ENCODE results near the gene PIGBOS1.
"Not testable (repeated sequence)": the region's sequence is repeated elsewhere in the genome, so short reads cannot be mapped to it uniquely, and the experiment has no call there.

PIGBOS1 gene

GRCh38 chr15:55318588-55319494 lies at the start of gene PIGBOS1, which contains the start of gene PIGB:
PIGBOS1 (minus strand) TSS chr15:55319123; CDS start chr15:55317792, 1,331 bp downstream.
PIGB (plus strand) TSS chr15:55319222; CDS start chr15:55319251, 29 bp downstream.
- peak; percentile 69 for DNase-seq (ENCODE audit: low read depth)

- DNase-seq (ENCODE audit: low read depth): no peak
These were observed 48.1 kb upstream of the PIGBOS1 start for GRCh38 chr15:55366981-55367380.

DNA sequence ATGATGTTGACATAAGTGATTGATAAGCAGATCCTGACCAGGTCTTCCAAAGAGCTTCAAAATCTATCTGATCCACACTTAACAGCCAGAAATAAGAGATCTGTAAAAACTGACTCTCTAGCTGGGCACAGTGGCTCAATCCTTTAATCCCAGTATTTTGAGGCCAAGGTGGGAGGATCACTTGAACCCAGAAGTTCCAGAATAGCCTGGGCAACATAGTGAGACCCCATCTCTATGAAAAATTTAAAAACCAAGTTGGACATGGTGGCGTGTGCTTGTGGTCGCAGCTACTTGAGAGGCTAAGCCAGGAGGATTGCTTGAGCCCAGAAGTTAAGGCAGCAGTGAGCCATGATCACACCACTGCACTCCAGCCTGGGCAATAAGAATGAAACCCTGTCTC lies 43.7 kb upstream of the PIGBOS1 start:
- DNase-seq (ENCODE audit: low read depth): no peak

GRCh38 chr15:55361048-55361447 lies 42.1 kb upstream of the PIGBOS1 start:
- DNase-seq (ENCODE audit: low read depth): no peak

DNA sequence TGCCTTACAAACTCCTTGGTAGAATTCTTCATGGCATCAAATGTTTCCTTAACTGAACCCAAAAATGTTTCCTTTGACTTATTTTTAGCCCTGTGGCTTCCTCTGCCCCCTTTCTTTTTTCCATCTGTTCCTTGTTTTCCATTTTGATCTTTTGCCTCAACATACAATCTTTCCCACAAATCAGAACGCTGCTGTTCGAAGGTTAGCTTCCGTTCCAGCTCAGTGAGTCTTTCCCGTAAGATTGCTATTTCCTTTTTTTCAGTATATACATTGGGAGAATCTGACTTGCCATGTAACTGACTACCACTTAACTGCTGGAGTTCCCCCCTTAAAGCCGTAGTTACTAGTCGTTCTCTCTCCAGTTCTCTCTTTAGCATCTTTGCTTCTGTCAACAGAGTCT lies 41.3 kb upstream of the PIGBOS1 start:
- no peak for DNase-seq (ENCODE audit: low read depth)

DNA sequence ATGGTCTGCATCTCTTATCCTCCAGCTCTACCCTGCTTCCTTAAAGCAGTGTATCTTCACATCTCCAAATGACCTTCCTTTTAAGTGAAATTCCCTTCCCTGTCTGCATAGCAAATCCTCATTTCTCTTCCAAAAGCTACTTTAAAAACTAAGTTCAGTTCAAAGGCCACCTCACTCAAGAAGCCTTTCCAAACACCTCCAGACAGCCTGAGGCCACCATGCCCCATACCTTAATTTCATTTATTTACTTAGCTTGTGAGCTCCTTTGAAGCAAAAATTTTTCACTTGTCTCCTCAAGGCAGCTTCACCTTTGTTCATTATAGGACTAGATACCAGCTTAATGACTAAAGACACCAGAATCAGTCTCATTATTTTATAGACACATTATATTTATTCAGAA lies 39.5 kb upstream of the PIGBOS1 start:
- no peak for DNase-seq (ENCODE audit: low read depth)

GRCh38 chr15:55357774-55358173 lies 38.9 kb upstream of the PIGBOS1 start:
- DNase-seq (ENCODE audit: low read depth): no peak

DNA sequence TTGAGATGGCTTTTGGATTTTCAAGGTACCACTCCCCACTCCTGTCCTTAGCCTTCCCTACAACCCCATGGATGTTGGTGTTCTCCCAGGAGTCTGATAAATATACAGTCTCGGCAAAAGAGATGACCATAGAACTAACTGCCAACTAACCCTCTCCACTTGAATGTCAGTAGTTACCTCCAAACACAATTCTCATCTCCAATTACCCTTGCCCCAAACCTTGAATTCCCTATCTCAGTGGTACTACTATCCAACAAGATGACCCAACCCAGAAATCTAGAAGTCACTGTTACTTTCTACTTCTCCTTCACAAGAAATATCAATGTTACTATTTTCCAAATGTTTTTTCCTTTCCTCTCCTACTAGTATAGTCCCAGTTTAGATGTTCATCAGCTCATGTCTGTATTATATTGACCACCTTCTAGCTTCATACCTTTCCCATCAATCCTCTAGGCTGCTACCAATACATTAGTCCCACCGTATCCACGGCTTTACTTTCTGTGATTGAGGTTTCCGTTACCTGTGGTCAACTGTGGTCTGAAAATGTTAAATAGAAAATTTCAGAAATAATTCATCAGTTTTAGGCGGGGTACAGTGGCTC lies 38.2 kb upstream of the PIGBOS1 start:
- DNase-seq (ENCODE audit: low read depth): no peak

DNA sequence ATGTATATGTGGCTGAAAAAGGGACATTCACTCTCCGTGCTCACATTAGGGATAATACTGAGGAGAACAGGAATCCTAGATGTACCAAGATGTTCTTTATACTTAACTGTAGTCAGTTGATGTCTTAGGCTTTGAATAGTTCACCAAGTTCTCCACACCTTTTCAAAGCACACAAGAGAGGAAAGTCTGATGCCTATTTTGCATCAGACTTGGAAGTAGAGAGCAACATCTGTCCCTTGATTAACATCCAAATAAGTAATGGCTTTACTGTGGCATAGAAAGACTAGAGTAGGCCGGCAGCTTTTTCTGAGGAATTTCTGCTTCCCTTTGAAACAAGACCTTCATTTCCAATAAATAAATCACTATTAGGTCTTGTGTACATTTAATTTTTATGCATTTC lies 34.1 kb upstream of the PIGBOS1 start:
- DNase-seq (ENCODE audit: low read depth): no peak

DNA sequence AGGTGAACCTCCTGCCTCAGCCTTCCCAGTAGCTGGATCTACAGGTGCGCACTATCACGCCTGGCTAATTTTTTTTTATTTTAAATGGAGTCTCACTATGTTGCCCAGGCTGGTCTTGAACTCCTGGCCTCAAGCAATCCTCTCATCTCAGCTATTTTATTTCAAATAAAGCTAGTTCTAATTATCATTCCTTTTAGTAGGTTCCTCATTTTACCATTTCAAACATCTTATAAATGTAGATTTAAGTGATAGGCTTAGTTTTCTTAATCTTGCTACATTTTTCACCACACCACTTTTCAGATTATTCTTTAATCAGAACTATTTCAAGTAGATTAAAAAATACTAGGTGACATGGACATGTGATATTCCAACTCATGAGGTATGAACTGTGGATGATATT lies 30.4 kb upstream of the PIGBOS1 start:
- no peak for DNase-seq (ENCODE audit: low read depth)

DNA sequence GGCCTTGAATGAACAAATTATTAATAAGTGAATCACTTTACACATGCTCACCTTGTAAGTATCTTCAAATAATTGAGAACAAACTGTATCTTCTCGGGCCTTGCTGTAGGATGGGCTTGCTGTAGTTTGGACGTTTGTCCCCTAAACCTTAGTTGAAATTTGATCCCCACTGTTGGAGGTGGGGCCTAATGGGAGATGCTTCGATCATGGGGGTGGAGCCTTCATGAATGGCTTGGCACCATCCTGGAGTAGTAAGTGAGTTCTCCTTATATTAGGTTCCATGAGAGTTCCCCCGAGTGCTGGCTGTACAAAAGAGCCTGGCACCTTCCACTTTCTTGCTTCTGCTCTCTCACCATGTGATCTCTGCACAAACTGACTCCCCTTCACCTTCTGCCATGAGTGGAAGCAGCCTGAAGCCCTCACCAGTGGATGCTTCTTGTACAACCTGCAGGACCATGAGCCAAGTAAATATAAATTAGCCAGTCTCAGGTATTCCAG lies 29.4 kb upstream of the PIGBOS1 start:
- DNase-seq (ENCODE audit: low read depth): no peak

- DNase-seq (ENCODE audit: low read depth): no peak
These were observed 25.3 kb upstream of the PIGBOS1 start for GRCh38 chr15:55344206-55344605.

- DNase-seq (ENCODE audit: low read depth): no peak
These were observed 24.2 kb upstream of the PIGBOS1 start for GRCh38 chr15:55343168-55343567.

DNA sequence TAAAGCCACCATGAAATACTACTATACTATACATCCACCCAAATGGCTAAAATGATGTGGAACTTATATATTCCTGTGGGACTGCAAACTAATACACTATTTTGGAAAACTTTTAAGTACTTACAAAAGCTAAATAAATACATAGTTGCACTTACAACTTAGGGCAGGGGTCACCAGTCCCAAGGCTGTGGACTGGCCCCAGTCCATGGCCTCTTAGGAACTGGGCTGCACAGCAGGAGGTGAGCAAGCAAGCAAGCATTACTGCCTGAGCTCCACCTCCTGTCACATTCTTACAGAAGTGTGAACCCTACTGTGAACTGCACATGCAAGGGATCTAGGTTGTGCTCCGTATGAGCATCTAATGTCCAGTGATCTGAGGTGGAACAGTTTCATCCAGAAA lies 18.2 kb upstream of the PIGBOS1 start:
- no peak for DNase-seq (ENCODE audit: low read depth)

DNA sequence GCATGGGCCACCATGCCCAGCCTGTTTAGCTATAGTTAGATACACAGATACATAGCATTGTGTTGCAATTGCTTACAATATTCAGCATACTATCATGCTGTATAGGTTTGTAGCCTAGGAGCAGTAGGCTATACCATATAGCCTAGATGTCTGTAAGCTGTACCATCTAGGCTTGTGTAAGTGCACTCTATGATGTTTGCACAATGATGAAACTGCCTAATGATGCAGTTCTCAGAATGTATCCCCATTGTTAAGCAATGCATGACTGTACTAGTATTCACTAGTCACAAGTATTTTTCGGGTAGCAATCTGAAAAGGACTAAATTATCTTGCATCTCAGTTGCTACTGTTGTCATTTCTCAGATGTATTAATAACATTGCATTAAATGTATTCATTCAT lies 16.1 kb upstream of the PIGBOS1 start:
- no peak for DNase-seq (ENCODE audit: low read depth)

DNA sequence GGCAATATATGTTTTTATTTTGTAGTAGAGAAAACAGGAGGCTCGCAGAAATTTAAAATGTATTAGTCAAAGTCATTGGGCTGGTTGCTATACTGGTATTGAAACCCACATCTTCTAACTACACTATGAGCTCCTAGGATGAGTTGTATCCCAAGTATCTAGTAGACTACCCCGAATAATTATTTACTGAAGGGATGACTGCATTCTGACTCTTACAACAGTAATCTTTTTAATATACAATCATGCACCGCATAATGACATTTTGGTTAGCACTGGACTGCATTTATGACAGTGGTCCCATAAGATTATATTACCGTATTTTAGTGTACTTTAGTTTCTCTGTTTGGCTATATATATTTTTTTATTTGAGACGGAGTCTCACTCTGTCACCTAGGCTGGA lies 15.4 kb upstream of the PIGBOS1 start:
- no peak for DNase-seq (ENCODE audit: low read depth)

DNA sequence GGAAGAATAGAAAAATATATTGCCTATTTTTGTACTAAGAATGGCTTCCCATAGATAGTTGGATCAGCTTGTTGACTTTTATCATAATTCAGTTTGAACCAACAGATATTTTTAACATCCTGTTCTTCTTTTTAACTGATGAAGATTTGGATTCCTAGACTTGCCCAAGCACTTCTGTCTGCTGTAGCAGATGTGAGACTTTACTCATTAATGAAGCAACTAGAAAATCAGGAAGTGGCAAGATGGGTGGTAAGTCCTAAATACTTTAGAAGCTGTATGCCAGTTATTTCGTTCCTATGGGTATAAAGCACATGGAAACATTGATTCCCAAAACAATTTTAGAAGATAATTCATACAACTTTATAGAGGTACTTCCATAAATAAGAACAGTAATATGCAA lies 8.5 kb upstream of the PIGBOS1 start:
- no peak for DNase-seq (ENCODE audit: low read depth)

DNA sequence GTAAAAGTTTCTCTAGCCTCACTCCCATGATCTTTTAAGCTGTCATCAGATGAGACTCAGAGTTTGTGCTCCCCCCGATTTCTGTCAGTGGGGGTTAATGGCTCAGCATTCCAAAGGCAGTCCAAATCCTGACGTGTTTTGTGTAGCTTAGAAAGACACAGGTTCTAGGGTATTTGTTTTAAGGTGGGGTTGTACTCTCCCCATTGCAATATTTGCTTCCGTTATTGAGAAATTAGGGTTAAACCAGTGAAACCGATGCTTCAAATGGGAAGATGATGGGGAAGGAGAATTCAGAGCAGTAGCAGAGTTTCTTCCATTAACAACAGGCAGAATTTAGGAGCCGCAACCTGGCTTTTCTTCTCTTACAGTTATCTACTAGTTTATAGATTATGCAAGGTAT lies 3.5 kb upstream of the PIGBOS1 start:
- no peak for DNase-seq (ENCODE audit: low read depth)

GRCh38 chr15:55320963-55321362 lies 2.0 kb upstream of the PIGBOS1 start:
- DNase-seq (ENCODE audit: low read depth): no peak

- no peak for DNase-seq (ENCODE audit: low read depth)
These were observed 1.3 kb upstream of the PIGBOS1 start for GRCh38 chr15:55320238-55320550.

GRCh38 chr15:55319537-55320237 lies 764 bp upstream of the PIGBOS1 start:
- DNase-seq (ENCODE audit: low read depth): no peak

DNA sequence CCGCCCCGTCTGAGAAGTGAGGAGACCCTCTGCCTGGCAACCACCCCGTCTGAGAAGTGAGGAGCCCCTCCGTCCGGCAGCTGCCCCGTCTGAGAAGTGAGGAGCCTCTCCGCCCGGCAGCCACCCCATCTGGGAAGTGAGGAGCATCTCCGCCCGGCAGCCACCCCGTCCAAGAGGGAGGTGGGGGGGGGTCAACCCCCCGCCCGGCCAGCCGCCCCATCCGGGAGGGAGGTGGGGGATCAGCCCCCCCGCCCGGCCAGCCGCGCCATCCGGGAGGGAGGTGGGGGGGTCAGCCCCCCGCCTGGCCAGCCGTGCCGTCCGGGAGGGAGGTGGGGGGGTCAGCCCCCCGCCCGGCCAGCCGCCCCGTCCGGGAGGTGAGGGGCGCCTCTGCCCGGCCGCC lies 16.1 kb downstream of the PIGBOS1 start:
- DNase-seq (ENCODE audit: low read depth): not testable (repeated sequence)

- DNase-seq (ENCODE audit: low read depth): no peak
These were observed 21.6 kb downstream of the PIGBOS1 start for GRCh38 chr15:55297315-55297714.
